IPS-NIHi7 (cell line): Measurements from ENCODE around the gene PPFIBP1.
A peak's percentile ranks its signal among the peaks of the same experiment; 100 is the strongest.
"Not testable (repeated sequence)": the region's sequence is repeated elsewhere in the genome, so short reads cannot be mapped to it uniquely, and the experiment has no call there.

ENCODE experiments used
- DNase-seq: peaks from one replicate; pipeline ENCODE4 v3.0.0; 2012; ENCODE audit warnings: mixed read lengths; ENCODE audit errors: extremely low spot score

The PPFIBP1 gene

GRCh38 chr12:27709932-27710591, 186.1 kb downstream of the PPFIBP1 start:
- no peak for DNase-seq

- peak; percentile 84 for DNase-seq
Measured at GRCh38 chr12:27710592-27711316, 186.7 kb downstream of the PPFIBP1 start, which contains the start of gene MRPS35. Gene MRPS35 (plus strand): TSS chr12:27710832. CDS start chr12:27710844, 12 bp downstream.

GRCh38 chr12:27711317-27711682, 187.3 kb downstream of the PPFIBP1 start:
- DNase-seq = peak; percentile 20

GRCh38 chr12:27711967-27712366, 188.0 kb downstream of the PPFIBP1 start:
- no peak for DNase-seq

GRCh38 chr12:27723212-27723611, 199.2 kb downstream of the PPFIBP1 start:
- DNase-seq = no peak

- DNase-seq = no peak
Measured at GRCh38 chr12:27730097-27730588, 206.1 kb downstream of the PPFIBP1 start.

GRCh38 chr12:27732281-27732680, 208.3 kb downstream of the PPFIBP1 start:
- DNase-seq = peak; percentile 32

- DNase-seq = peak; percentile 33
Measured at GRCh38 chr12:27733052-27733656, 209.1 kb downstream of the PPFIBP1 start.

GRCh38 chr12:27733791-27734190, 209.8 kb downstream of the PPFIBP1 start:
- DNase-seq = no peak

GRCh38 chr12:27734321-27734720, 210.3 kb downstream of the PPFIBP1 start:
- DNase-seq = not testable (repeated sequence)

GRCh38 chr12:27743601-27744000, 219.6 kb downstream of the PPFIBP1 start:
- DNase-seq = no peak
